Stimulated activated CD4-positive, alpha-beta T cell treated with anti-CD3 and anti-CD28 coated beads, Interleukin-12 subunit alpha, Interleukin-12 subunit beta, amount 100 ng/mL, for 48 hours (primary cell): ENCODE measurements around the gene LYRM7.
A peak's percentile ranks its signal among the peaks of the same experiment; 100 is the strongest.
"Not testable (repeated sequence)": the region's sequence is repeated elsewhere in the genome, so short reads cannot be mapped to it uniquely, and the experiment has no call there.

Source experiments
- DNase-seq, 3 donors: peaks; one replicate each; pipeline ENCODE4 v3.0.0-alpha.2; 2020; ENCODE audit warnings: low read depth in 2 of 3, low spot score in 1 of 3

LYRM7 gene

DNA sequence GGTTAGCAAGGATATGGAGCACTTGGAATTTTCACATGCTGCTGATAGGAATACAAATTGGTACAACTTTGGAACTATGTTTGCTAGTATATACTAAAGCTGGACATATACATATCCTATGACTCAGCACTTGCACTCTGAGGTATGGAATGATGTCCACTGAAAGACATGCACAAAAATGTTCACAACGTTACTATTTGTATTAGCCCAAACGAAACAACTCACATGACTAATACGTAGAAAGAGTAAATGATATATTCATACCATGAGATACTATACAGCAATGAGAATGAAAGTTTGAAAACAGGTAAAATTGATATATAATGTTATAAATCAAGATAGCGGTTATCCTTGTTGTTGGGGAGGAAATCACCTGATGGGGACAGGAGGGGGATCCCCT, 47.6 kb downstream of the LYRM7 start:
- no peak for DNase-seq

DNA sequence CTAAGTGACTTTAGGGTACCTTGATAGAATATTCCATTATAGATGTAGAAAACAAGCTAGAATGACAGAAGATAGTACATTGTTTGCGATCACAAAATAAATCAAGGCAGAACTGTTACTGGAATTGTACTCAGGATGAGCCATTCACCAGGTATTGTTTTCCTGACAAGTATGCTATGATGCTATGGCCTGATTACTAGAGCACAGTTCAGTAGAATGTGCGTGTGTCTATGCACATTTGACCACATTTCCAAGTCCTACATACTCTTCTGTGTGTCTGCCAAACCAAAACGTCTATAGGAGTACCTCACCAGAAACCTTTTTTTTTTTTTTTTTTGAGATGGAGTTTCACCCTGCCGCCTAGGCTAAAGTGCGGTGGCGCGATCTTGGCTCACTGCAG, 49.8 kb downstream of the LYRM7 start:
- DNase-seq = no peak

GRCh38 chr5:131221008-131221703, 50.4 kb downstream of the LYRM7 start:
- no peak for DNase-seq

GRCh38 chr5:131221888-131222287, 51.1 kb downstream of the LYRM7 start:
- no peak for DNase-seq

DNA sequence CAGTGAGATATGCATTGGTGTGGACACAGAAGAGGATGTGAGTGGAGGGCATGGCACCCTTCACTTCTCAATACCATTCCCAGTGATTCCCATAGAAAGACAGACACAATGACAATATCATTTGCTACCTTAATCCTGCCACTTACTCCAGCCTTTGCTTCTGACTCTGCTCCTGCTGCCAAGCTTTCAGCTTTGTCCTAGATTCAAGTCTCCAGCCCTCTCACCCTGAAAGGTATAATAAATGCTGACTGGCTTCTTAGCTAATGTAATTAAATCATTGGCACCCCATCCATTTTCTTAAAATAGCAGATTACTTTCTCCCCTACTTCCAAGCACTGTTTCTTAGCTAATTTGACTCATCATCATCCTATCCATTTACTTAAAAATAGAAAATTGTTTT, 52.0 kb downstream of the LYRM7 start:
- DNase-seq = no peak

DNA sequence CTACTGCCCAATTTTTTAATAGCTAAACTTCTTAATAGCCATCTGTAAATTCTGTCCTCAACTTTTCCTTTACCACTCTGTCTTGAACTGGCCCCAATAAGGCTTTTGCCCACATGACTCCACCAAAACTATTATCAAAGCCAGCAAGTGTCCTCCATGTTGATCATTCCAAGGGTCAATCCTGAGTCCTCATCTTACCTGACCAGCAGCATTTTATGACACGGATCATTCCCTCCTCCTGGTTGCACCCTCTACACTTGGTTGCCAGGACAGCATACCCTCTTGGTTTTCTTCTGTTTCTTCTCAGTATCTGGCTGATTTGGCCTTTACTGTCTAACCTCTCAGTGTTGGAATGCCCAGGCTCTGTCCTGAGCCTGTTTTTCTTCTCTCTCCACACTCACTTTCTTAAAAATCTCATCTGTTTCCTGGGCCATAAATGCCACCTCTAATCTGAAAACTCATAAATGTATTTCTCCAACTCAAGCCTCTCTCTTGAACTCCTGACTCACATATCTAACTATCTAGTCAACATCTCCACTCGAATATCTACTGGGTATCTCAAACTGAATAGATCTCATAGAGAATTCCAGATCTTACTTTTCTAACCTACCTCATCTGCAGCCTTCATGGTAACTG, 53.1 kb downstream of the LYRM7 start:
- DNase-seq = no peak

DNA sequence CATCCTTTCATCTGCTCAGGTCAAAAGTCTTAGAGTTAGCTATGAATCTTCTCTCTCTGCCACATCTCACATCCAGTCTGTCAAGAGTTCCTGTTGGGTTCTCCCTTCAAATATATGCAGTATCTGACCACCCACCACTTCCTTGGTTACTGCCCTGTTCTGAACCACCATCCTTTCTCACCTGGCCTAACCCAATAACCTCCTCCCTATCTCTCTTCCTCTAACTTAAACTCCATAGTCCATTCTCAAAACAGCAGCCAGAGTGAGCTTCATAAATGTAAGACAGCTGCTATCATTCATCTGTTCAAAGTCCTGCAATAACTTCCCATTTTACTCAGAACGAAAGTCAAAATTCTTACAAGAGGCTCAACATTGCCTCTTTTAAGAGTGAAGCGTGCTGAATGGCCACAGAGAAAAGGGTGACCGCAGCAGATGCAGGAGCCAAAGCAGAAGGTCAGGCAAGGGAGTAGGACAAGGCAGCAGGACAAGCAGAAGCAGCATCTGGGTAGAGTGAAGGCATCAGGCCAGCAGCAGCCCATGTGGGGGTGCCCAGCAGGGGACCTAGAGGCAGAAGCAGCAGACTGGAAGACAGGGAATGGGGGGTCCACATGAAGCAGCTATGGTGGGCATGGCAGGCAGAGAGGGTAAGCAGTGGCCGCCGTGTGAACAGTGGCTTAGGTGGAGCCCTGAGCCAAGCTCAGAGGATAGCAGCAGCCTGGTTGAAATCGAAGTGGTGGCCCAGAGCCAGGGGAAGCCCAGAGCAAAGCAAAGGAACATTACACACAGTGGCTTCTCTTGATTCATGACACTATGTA, 53.9 kb downstream of the LYRM7 start:
- no peak for DNase-seq

GRCh38 chr5:131225282-131225974, 54.7 kb downstream of the LYRM7 start:
- no peak for DNase-seq

- DNase-seq = no peak
Observed at GRCh38 chr5:131226899-131227298, 56.2 kb downstream of the LYRM7 start.

DNA sequence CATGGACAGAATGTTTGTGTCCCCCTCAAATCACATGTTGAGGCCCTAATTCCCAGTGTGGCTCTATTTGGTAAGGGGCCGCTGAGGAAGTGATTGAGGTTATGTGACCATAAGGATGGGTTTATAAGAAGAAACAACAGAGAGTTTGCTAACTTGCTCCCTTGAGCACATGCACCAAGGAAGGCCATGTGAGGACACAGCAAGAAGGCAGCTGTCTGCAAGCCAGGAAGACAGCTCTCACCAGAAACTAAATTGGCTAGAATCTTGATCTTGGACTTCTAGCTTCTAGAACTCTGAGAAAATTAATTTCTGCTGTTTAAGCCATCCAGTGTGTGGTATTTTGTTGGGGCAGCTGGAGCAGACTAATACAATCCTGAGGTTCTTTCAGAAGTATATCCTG, 57.9 kb downstream of the LYRM7 start:
- DNase-seq = no peak

DNA sequence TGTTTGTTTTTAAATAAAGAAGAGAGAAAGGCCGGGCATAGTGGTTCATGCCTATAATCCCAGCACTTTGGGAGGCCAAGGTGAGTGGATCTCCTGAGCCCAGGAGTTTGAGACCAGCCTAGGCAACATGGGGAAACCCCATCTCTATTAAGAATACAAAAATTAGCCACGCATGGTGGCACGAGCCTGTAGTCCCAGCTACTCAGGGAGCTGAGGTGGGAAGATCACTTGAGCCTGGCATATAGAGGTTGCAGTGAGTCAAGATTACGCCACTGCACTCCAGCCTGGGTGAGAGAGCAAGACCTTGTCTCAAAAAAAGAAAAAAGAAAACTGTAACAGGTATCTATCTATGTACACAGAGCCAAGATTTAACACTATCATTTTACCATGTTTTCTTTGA, 58.9 kb downstream of the LYRM7 start:
- DNase-seq = no peak

DNA sequence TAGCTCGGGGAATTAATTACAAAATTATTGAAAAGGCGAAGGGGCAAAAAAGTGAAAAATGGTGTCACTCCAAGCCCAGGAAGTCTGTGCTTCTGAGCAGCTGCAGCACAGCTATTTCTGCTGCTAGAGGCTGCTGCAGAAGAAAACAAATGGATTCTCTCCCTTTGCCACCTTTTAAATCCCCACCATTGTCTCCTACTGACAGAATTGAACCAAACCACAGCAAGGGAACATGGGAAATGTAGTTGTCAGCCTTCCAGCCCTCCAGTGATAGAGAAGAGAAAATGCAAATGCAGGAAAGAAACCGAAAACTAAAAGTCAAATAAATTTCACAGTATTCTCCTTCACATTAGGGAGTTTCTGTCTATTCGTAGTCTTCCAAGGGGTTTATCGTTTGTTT, 59.7 kb downstream of the LYRM7 start:
- DNase-seq = no peak

- DNase-seq = no peak
Observed at GRCh38 chr5:131239686-131240085, 68.9 kb downstream of the LYRM7 start.

GRCh38 chr5:131242728-131243255, 72.0 kb downstream of the LYRM7 start:
- no peak for DNase-seq

DNA sequence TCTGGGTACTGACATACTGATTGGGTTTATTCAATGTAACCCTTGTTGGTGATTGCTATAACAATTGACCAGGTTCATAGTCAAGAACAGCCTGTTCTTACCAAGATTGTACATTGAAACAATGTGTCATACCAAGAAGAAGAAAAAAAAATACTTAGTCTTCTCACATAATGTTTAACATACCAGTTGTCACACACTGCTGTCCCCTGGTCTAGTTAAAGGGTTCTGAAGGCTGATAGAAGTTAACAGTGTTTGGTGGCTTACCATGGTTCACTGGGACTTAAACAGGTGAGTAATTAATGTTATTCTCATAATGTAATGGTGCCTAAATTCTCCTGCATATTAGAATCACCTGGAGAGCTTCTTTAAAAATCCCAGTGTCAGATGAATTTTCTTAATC, 74.6 kb downstream of the LYRM7 start:
- DNase-seq = no peak

- no peak for DNase-seq
Observed at GRCh38 chr5:131245948-131246347, 75.2 kb downstream of the LYRM7 start.

- no peak for DNase-seq
Observed at GRCh38 chr5:131246504-131246903, 75.8 kb downstream of the LYRM7 start.

DNA sequence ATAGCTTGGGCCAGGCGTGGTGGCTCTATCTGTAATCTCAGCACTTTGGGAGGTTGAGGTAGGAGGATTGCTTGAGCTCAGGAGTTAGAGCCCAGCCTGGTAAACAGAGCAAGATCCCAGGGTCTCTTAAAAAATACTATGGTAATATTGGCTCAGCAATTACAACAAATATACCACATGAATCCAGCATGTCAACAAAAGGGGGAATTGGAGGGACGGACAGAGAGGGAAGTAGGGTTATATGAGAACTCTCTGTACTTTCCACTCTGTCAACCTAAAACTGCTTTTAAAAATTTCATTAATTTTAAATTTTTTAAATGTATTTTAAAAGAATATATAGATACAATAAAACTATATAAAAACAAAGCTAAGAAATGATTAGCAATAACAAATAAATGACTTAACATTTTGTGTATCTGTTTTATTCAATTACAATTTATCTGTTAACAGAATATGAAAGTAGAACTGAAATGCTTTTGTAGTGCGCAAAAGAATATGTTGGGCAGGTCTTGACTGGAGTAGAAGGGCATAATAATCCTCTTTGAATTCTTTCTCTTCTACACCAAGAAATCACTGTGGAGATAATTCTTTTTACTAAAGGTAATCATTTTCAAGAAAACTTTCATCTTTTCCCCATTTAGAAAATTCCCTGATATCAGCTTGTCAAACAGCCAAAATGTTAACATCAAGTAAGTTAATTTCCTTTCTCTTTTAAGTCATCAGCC, 80.2 kb downstream of the LYRM7 start:
- DNase-seq = no peak

- peak; percentile 60 to 62 (median 61) for DNase-seq
Observed at GRCh38 chr5:131252824-131253171, 82.1 kb downstream of the LYRM7 start.

- not testable (repeated sequence) for DNase-seq
Observed at GRCh38 chr5:131254025-131254424, 83.3 kb downstream of the LYRM7 start.

DNA sequence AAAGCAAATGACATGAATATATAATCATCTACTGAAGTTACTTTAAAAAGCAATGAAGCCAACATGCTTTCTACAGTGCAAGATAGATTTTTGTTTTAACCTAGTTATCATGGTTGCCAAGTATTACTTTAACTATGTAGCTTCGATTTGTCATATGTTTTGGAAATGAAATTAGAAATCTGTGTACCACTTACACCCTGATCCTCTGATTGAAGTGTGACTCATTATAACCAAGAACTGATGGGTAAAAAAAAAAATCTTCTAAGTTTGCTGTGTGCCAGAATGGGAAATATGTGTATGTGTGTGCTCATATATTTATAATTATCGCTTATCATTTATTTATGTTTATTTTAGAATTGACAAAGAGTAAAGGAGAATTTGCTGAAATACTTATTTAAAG, 84.0 kb downstream of the LYRM7 start:
- no peak for DNase-seq
